IPS-18a (cell line): ENCODE data around the gene NSD1.

ENCODE experiments used
- H3K27ac ChIP-seq: one replicate; pipeline ENCODE4 v1.5.1; 2013; ENCODE audit warnings: low read length
- H3K27me3 ChIP-seq: one replicate; pipeline ENCODE4 v1.6.1; 2013; ENCODE audit warnings: mild to moderate bottlenecking, low read length; ENCODE audit not compliant: control insufficient read depth, insufficient read depth
- H3K36me3 ChIP-seq: one replicate; pipeline ENCODE4 v1.6.1; 2013; ENCODE audit warnings: low read depth, low read length; ENCODE audit not compliant: control insufficient read depth
- H3K4me1 ChIP-seq: one replicate; pipeline ENCODE4 v1.6.1; 2013; ENCODE audit warnings: low read depth, low read length; ENCODE audit not compliant: control insufficient read depth
- H3K4me3 ChIP-seq: one replicate; pipeline ENCODE4 v1.5.1; 2013; ENCODE audit warnings: low read length
- H3K9ac ChIP-seq: one replicate; pipeline ENCODE4 v1.6.1; 2013; ENCODE audit warnings: mild to moderate bottlenecking, low read length, moderate library complexity
- H3K9me3 ChIP-seq: one replicate; pipeline ENCODE4 v1.6.1; 2013; ENCODE audit warnings: low read depth, low read length; ENCODE audit not compliant: control insufficient read depth

The NSD1 gene

GRCh38 chr5:177309351-177310191 lies 176.0 kb downstream of the NSD1 start:
- Histone ChIP-seq H3K36me3 (peaks cover 22% of the 10 kb centered on the region), H3K4me3 (no peak overlapping the region), H3K27ac (no peak overlapping the region), H3K27me3 (no peaks in the 10 kb centered on the region), H3K9ac (no peak overlapping the region), H3K9me3 (no peaks in the 10 kb centered on the region), H3K4me1 (peaks cover 8% of the 10 kb centered on the region)

- H3K4me3 ChIP-seq, result no peak overlapping the region
- no peak overlapping the region for H3K9ac ChIP-seq
- no peaks in the 10 kb centered on the region for H3K9me3 ChIP-seq
- H3K27ac ChIP-seq, result no peak overlapping the region
- peaks cover 17% of the 10 kb centered on the region for H3K36me3 ChIP-seq
- no peaks in the 10 kb centered on the region for H3K27me3 ChIP-seq
- peaks cover 4% of the 10 kb centered on the region for H3K4me1 ChIP-seq
Measured at GRCh38 chr5:177310332-177310731, 176.8 kb downstream of the NSD1 start.

GRCh38 chr5:177310757-177311391 lies 177.3 kb downstream of the NSD1 start:
- peak overlapping the region; percentile 82 for H3K4me3 ChIP-seq
- no peak overlapping the region for H3K27ac ChIP-seq
- H3K9me3 ChIP-seq, result no peaks in the 10 kb centered on the region
- peaks cover 4% of the 10 kb centered on the region for H3K4me1 ChIP-seq
- H3K27me3 ChIP-seq, result no peaks in the 10 kb centered on the region
- peaks cover 11% of the 10 kb centered on the region for H3K36me3 ChIP-seq
- no peak overlapping the region for H3K9ac ChIP-seq

GRCh38 chr5:177311392-177311722 lies 177.8 kb downstream of the NSD1 start:
- peaks cover 7% of the 10 kb centered on the region for H3K36me3 ChIP-seq
- no peaks in the 10 kb centered on the region for H3K9me3 ChIP-seq
- peaks cover 4% of the 10 kb centered on the region for H3K4me1 ChIP-seq

GRCh38 chr5:177311723-177312648 lies 178.4 kb downstream of the NSD1 start, which contains the start of gene MXD3:
Gene MXD3, minus strand, starts transcription at chr5:177311898. Its CDS starts 68 bp downstream, at chr5:177311830.
- Histone ChIP-seq H3K4me1 (peaks cover 4% of the 10 kb centered on the region), H3K27ac (no peak within 1 kb of the TSS), H3K4me3 (peak within 1 kb of the TSS; percentile 82), H3K27me3 (no peaks in the 10 kb centered on the region), H3K9me3 (no peaks in the 10 kb centered on the region), H3K9ac (peak within 1 kb of the TSS; percentile 86), H3K36me3 (peaks cover under 1% of the 10 kb centered on the region)

More at GRCh38 chr5:177311392-177311722, 177.8 kb downstream of the NSD1 start:
- Histone ChIP-seq H3K27me3 (no peaks in the 10 kb centered on the region), H3K27ac (no peak overlapping the region), H3K4me3 (peak overlapping the region; percentile 82), H3K9ac (peak overlapping the region; percentile 86)

GRCh38 chr5:177312649-177313181 lies 179.1 kb downstream of the NSD1 start:
- H3K27me3 ChIP-seq, result no peaks in the 10 kb centered on the region
- H3K9ac ChIP-seq, result peak overlapping the region; percentile 69
- no peaks in the 10 kb centered on the region for H3K36me3 ChIP-seq
- H3K4me1 ChIP-seq, result peaks cover 4% of the 10 kb centered on the region
- no peaks in the 10 kb centered on the region for H3K9me3 ChIP-seq
- peak overlapping the region; percentile 82 for H3K4me3 ChIP-seq
- H3K27ac ChIP-seq, result no peak overlapping the region

GRCh38 chr5:177313561-177314259 lies 180.1 kb downstream of the NSD1 start:
- no peak overlapping the region for H3K27ac ChIP-seq
- H3K9ac ChIP-seq, result no peak overlapping the region
- no peaks in the 10 kb centered on the region for H3K9me3 ChIP-seq
- no peaks in the 10 kb centered on the region for H3K36me3 ChIP-seq
- no peaks in the 10 kb centered on the region for H3K27me3 ChIP-seq
- no peak overlapping the region for H3K4me3 ChIP-seq
- peaks cover 4% of the 10 kb centered on the region for H3K4me1 ChIP-seq

GRCh38 chr5:177314376-177315342 lies 181.1 kb downstream of the NSD1 start:
- Histone ChIP-seq H3K9ac (no peak overlapping the region), H3K4me1 (peaks cover 4% of the 10 kb centered on the region), H3K4me3 (no peak overlapping the region)

GRCh38 chr5:177315411-177315810 lies 181.8 kb downstream of the NSD1 start:
- no peaks in the 10 kb centered on the region for H3K27me3 ChIP-seq
- H3K9me3 ChIP-seq, result no peaks in the 10 kb centered on the region
- no peak overlapping the region for H3K27ac ChIP-seq
- no peaks in the 10 kb centered on the region for H3K36me3 ChIP-seq
- no peak overlapping the region for H3K9ac ChIP-seq
- no peak overlapping the region for H3K4me3 ChIP-seq
- H3K4me1 ChIP-seq, result peaks cover 4% of the 10 kb centered on the region

More at GRCh38 chr5:177314376-177315342, 181.1 kb downstream of the NSD1 start:
- H3K27ac ChIP-seq, result no peak overlapping the region
- no peaks in the 10 kb centered on the region for H3K27me3 ChIP-seq
- H3K36me3 ChIP-seq, result no peaks in the 10 kb centered on the region
- no peaks in the 10 kb centered on the region for H3K9me3 ChIP-seq

- peaks cover 4% of the 10 kb centered on the region for H3K4me1 ChIP-seq
- H3K36me3 ChIP-seq, result no peaks in the 10 kb centered on the region
- H3K27ac ChIP-seq, result no peak overlapping the region
Measured at GRCh38 chr5:177316005-177316404, 182.4 kb downstream of the NSD1 start.

More at GRCh38 chr5:177316005-177316404, 182.4 kb downstream of the NSD1 start:
- no peaks in the 10 kb centered on the region for H3K9me3 ChIP-seq
- no peak overlapping the region for H3K9ac ChIP-seq
- no peak overlapping the region for H3K4me3 ChIP-seq
- H3K27me3 ChIP-seq, result no peaks in the 10 kb centered on the region
